HEK293 (cell line): Measurements from ENCODE around the gene PRKCA.

Experiments used
- CTCF ChIA-PET: fragments of 350-600 bp; formaldehyde crosslinking; extraction: SDS; loops from one replicate; lab custom pipeline; 2021; ENCODE audit warnings: antibody characterized with exemption; lab: Yijun Ruan, JAX
- POLR2A ChIA-PET: fragments of 300-600 bp; formaldehyde crosslinking; extraction: SDS; loops from one replicate; lab custom pipeline; 2020; ENCODE audit warnings: antibody characterized with exemption, inconsistent platforms; lab: Yijun Ruan, JAX
- H3K27ac ChIP-seq: fragments of 200-500 bp; sonication (Bioruptor generic); 2 replicates; pipeline ENCODE4 v1.5.1; 2014; ENCODE audit warnings: low read depth, low read length, control low read depth, inconsistent platforms; ENCODE audit errors: extremely low read depth
- H3K36me3 ChIP-seq, 2 experiments: fragments of 200-500 bp in 1 of 2; sonication (Bioruptor generic) in 1 of 2; 1 replicate in 1 of 2; 2 replicates in 1 of 2; pipeline ENCODE4 v1.5.1; 2014 to 2017; ENCODE audit warnings: inconsistent platforms in 2 of 2, low read length in 2 of 2; ENCODE audit not compliant: control insufficient read depth in 2 of 2, insufficient read depth in 1 of 2
- H3K4me1 ChIP-seq: fragments of 200-500 bp; sonication (Bioruptor generic); 2 replicates; pipeline ENCODE4 v1.5.1; 2014; ENCODE audit warnings: mild to moderate bottlenecking, low read length, inconsistent platforms; ENCODE audit not compliant: control insufficient read depth, insufficient read depth
- H3K4me3 ChIP-seq: 2 replicates; pipeline ENCODE4 v1.5.1; 2011; ENCODE audit warnings: low read depth, mild to moderate bottlenecking, control low read depth, low read length, moderate library complexity
- H3K9me3 ChIP-seq: fragments of 200-500 bp; sonication (Bioruptor generic); 2 replicates; pipeline ENCODE4 v1.5.1; 2014; ENCODE audit warnings: low read depth, low read length, inconsistent platforms; ENCODE audit not compliant: control insufficient read depth, insufficient read depth
- GLIS1 ChIP-seq: fragments of 450-650 bp; formaldehyde crosslinking; IDR thresholded peaks from 2 replicates; pipeline ENCODE4 v1.5.1; 2016; ENCODE audit warnings: missing biosample characterization, missing genetic modification characterization
- HOXA7 ChIP-seq: sonication (generic); formaldehyde crosslinking; IDR thresholded peaks from 2 replicates; pipeline ENCODE4 v1.8.1; 2022; ENCODE audit warnings: missing genetic modification reagents, borderline replicate concordance
- HOXC10 ChIP-seq: sonication (generic); formaldehyde crosslinking; IDR thresholded peaks from 2 replicates; pipeline ENCODE4 v1.8.1; 2023; ENCODE audit warnings: mild to moderate bottlenecking, missing genetic modification reagents
- KLF1 ChIP-seq: fragments of 450-650 bp; formaldehyde crosslinking; IDR thresholded peaks from 2 replicates; pipeline ENCODE4 v1.5.1; 2016; ENCODE audit warnings: missing biosample characterization, missing genetic modification characterization
- ZEB2 ChIP-seq: fragments of 450-650 bp; formaldehyde crosslinking; IDR thresholded peaks from 2 replicates; pipeline ENCODE4 v1.5.1; 2016; ENCODE audit warnings: missing biosample characterization, missing genetic modification characterization
- ZNF133 ChIP-seq: fragments of 450-650 bp; formaldehyde crosslinking; IDR thresholded peaks from 2 replicates; pipeline ENCODE4 v1.5.1; 2016; ENCODE audit warnings: missing biosample characterization, missing genetic modification characterization
- ZNF155 ChIP-seq: fragments of 450-650 bp; formaldehyde crosslinking; IDR thresholded peaks from 2 replicates; pipeline ENCODE4 v1.5.1; 2016; ENCODE audit warnings: missing biosample characterization, missing genetic modification characterization
- ZNF16 ChIP-seq: fragments of 450-650 bp; formaldehyde crosslinking; IDR thresholded peaks from 2 replicates; pipeline ENCODE4 v1.5.1; 2016; ENCODE audit warnings: low read depth, missing biosample characterization, missing genetic modification characterization
- ZNF175 ChIP-seq: fragments of 450-650 bp; formaldehyde crosslinking; IDR thresholded peaks from 2 replicates; pipeline ENCODE4 v1.5.1; 2016; ENCODE audit warnings: missing biosample characterization, missing genetic modification characterization
- ZNF302 ChIP-seq: fragments of 450-650 bp; formaldehyde crosslinking; IDR thresholded peaks from 2 replicates; pipeline ENCODE4 v1.5.1; 2016; ENCODE audit warnings: missing biosample characterization, missing genetic modification characterization, low read depth
- ZNF324 ChIP-seq: fragments of 450-650 bp; formaldehyde crosslinking; IDR thresholded peaks from 2 replicates; pipeline ENCODE4 v1.5.1; 2016; ENCODE audit warnings: missing biosample characterization, missing genetic modification characterization
- ZNF48 ChIP-seq: fragments of 450-650 bp; formaldehyde crosslinking; IDR thresholded peaks from 2 replicates; pipeline ENCODE4 v1.5.1; 2016; ENCODE audit warnings: missing biosample characterization, missing genetic modification characterization
- ZNF510 ChIP-seq: fragments of 450-650 bp; formaldehyde crosslinking; IDR thresholded peaks from 2 replicates; pipeline ENCODE4 v1.5.1; 2018; ENCODE audit warnings: mild to moderate bottlenecking, missing genetic modification characterization, missing biosample characterization; ENCODE audit not compliant: insufficient replicate concordance
- ZNF624 ChIP-seq: fragments of 450-650 bp; formaldehyde crosslinking; IDR thresholded peaks from 2 replicates; pipeline ENCODE4 v1.5.1; 2017; ENCODE audit warnings: missing biosample characterization, missing genetic modification characterization
- TF ChIP-seq, protein P1 (sequence below): fragments of 450-650 bp; formaldehyde crosslinking; IDR thresholded peaks from 2 replicates; pipeline ENCODE4 v1.5.1; 2016; ENCODE audit warnings: missing biosample characterization, missing genetic modification characterization
- TF ChIP-seq, protein P2 (sequence below): fragments of 450-650 bp; formaldehyde crosslinking; conservative IDR thresholded peaks from 2 replicates; pipeline ENCODE4 v1.5.1; 2016; ENCODE audit warnings: low read depth, missing biosample characterization, missing genetic modification characterization
- TF ChIP-seq, protein P3 (sequence below): fragments of 450-650 bp; formaldehyde crosslinking; IDR thresholded peaks from 2 replicates; pipeline ENCODE4 v1.5.1; 2016; ENCODE audit warnings: missing biosample characterization, missing genetic modification characterization
- TF ChIP-seq, protein P4 (sequence below): fragments of 450-650 bp; formaldehyde crosslinking; IDR thresholded peaks from 2 replicates; pipeline ENCODE4 v1.5.1; 2016; ENCODE audit warnings: missing biosample characterization, missing genetic modification characterization
- TF ChIP-seq, protein P5 (sequence below): fragments of 450-650 bp; formaldehyde crosslinking; IDR thresholded peaks from 2 replicates; pipeline ENCODE4 v1.5.1; 2016; ENCODE audit warnings: missing biosample characterization, missing genetic modification characterization

The PRKCA gene

DNA sequence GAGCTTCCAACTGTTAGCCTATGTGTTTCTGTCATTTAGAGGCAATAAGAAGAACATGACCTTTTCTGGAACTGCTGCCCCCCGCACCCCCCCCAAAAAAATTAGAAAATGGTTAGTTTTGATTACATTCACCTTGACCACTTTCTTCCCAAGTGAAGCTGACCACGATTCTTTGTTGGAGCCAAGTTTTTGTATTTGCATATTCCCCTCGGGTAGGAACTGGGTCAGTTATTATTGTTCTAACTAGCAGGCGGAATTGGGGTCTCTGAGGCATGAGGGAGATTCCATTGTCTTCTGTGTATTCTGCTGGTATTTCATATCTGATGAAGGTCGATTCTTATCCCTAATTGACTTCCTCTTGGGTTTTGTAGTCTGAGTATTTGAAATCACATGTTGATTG, 231.6 kb downstream of the PRKCA start:
- TF ChIP-seq HOXA7 (CRISPR knock-in tag) = no peak
- TF ChIP-seq KLF1 (tag by site-specific recombination) = no peak
- TF ChIP-seq ZNF510 (tag by site-specific recombination) = no peak
- TF ChIP-seq, protein P1, sequence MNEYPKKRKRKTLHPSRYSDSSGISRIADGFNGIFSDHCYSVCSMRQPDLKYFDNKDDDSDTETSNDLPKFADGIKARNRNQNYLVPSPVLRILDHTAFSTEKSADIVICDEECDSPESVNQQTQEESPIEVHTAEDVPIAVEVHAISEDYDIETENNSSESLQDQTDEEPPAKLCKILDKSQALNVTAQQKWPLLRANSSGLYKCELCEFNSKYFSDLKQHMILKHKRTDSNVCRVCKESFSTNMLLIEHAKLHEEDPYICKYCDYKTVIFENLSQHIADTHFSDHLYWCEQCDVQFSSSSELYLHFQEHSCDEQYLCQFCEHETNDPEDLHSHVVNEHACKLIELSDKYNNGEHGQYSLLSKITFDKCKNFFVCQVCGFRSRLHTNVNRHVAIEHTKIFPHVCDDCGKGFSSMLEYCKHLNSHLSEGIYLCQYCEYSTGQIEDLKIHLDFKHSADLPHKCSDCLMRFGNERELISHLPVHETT (tag by site-specific recombination) = no peak
- TF ChIP-seq ZNF175 (tag by site-specific recombination) = no peak
- TF ChIP-seq, protein P2, sequence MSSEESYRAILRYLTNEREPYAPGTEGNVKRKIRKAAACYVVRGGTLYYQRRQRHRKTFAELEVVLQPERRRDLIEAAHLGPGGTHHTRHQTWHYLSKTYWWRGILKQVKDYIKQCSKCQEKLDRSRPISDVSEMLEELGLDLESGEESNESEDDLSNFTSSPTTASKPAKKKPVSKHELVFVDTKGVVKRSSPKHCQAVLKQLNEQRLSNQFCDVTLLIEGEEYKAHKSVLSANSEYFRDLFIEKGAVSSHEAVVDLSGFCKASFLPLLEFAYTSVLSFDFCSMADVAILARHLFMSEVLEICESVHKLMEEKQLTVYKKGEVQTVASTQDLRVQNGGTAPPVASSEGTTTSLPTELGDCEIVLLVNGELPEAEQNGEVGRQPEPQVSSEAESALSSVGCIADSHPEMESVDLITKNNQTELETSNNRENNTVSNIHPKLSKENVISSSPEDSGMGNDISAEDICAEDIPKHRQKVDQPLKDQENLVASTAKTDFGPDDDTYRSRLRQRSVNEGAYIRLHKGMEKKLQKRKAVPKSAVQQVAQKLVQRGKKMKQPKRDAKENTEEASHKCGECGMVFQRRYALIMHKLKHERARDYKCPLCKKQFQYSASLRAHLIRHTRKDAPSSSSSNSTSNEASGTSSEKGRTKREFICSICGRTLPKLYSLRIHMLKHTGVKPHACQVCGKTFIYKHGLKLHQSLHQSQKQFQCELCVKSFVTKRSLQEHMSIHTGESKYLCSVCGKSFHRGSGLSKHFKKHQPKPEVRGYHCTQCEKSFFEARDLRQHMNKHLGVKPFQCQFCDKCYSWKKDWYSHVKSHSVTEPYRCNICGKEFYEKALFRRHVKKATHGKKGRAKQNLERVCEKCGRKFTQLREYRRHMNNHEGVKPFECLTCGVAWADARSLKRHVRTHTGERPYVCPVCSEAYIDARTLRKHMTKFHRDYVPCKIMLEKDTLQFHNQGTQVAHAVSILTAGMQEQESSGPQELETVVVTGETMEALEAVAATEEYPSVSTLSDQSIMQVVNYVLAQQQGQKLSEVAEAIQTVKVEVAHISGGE = no peak
- no peak for TF ChIP-seq ZNF16 (tag by site-specific recombination)
- TF ChIP-seq ZEB2 = no peak
- TF ChIP-seq ZNF624 (tag by site-specific recombination) = no peak
- TF ChIP-seq HOXC10 (CRISPR knock-in tag) = no peak
- TF ChIP-seq ZNF155 (tag by site-specific recombination) = no peak
- TF ChIP-seq ZNF302 (tag by site-specific recombination) = no peak
- TF ChIP-seq GLIS1 = no peak
- TF ChIP-seq, protein P3, sequence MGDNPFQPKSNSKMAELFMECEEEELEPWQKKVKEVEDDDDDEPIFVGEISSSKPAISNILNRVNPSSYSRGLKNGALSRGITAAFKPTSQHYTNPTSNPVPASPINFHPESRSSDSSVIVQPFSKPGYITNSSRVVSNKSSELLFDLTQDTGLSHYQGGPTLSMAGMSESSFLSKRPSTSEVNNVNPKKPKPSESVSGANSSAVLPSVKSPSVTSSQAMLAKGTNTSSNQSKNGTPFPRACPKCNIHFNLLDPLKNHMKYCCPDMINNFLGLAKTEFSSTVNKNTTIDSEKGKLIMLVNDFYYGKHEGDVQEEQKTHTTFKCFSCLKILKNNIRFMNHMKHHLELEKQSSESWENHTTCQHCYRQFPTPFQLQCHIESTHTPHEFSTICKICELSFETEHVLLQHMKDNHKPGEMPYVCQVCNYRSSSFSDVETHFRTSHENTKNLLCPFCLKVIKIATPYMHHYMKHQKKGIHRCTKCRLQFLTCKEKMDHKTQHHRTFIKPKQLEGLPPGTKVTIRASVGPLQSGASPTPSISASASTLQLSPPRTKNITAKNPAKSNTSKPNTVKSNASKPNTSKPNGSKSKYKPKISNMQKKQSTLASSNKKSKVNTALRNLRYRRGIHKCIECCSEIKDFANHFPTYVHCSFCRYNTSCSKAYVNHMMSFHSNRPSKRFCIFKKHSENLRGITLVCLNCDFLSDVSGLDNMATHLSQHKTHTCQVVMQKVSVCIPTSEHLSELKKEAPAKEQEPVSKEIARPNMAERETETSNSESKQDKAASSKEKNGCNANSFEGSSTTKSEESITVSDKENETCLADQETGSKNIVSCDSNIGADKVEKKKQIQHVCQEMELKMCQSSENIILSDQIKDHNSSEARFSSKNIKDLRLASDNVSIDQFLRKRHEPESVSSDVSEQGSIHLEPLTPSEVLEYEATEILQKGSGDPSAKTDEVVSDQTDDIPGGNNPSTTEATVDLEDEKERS = no peak
- ChIA-PET CTCF (no interaction called here), POLR2A (no interaction called here)
- Histone ChIP-seq H3K36me3 (no peaks in the 10 kb centered on the region), H3K9me3 (no peaks in the 10 kb centered on the region), H3K27ac (no peak overlapping the region), H3K4me3 (no peak overlapping the region), H3K4me1 (peaks cover 7% of the 10 kb centered on the region; the same call in 1 of the 2 replicates)

DNA sequence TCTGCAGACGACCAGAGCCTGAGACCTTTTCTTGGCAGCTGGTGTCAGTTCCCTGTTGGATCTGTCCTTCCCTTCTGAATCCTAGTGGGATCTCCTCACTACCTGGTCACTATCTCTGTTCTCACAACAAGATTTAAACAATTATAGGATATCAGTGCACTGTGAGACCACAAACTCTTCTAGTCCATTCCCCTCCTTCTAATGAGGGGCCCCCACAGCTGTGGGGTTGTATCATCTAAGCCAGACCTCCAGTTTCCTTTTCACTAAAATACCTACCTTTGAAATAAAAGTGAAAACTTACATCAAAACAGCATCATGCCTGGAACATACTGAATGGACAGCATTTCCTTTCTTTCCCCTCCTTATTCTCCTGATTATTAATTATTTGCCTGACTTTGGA, 233.2 kb downstream of the PRKCA start:
- H3K4me3 ChIP-seq = no peak overlapping the region
- TF ChIP-seq ZNF133 = no peak
- TF ChIP-seq, protein P4, sequence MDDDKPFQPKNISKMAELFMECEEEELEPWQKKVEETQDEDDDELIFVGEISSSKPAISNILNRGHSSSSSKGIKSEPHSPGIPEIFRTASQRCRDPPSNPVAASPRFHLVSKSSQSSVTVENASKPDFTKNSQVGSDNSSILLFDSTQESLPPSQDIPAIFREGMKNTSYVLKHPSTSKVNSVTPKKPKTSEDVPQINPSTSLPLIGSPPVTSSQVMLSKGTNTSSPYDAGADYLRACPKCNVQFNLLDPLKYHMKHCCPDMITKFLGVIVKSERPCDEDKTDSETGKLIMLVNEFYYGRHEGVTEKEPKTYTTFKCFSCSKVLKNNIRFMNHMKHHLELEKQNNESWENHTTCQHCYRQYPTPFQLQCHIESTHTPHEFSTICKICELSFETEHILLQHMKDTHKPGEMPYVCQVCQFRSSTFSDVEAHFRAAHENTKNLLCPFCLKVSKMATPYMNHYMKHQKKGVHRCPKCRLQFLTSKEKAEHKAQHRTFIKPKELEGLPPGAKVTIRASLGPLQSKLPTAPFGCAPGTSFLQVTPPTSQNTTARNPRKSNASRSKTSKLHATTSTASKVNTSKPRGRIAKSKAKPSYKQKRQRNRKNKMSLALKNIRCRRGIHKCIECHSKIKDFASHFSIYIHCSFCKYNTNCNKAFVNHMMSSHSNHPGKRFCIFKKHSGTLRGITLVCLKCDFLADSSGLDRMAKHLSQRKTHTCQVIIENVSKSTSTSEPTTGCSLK (tag by site-specific recombination) = no peak
- TF ChIP-seq, protein P5, sequence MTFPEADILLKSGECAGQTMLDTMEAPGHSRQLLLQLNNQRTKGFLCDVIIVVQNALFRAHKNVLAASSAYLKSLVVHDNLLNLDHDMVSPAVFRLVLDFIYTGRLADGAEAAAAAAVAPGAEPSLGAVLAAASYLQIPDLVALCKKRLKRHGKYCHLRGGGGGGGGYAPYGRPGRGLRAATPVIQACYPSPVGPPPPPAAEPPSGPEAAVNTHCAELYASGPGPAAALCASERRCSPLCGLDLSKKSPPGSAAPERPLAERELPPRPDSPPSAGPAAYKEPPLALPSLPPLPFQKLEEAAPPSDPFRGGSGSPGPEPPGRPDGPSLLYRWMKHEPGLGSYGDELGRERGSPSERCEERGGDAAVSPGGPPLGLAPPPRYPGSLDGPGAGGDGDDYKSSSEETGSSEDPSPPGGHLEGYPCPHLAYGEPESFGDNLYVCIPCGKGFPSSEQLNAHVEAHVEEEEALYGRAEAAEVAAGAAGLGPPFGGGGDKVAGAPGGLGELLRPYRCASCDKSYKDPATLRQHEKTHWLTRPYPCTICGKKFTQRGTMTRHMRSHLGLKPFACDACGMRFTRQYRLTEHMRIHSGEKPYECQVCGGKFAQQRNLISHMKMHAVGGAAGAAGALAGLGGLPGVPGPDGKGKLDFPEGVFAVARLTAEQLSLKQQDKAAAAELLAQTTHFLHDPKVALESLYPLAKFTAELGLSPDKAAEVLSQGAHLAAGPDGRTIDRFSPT (tag by site-specific recombination) = no peak
- no peak for TF ChIP-seq ZNF48 (tag by site-specific recombination)
- TF ChIP-seq ZNF324 (tag by site-specific recombination) = no peak
- H3K4me1 ChIP-seq = peaks cover 11% of the 10 kb centered on the region
- H3K9me3 ChIP-seq = no peaks in the 10 kb centered on the region
- H3K36me3 ChIP-seq = no peaks in the 10 kb centered on the region
- ChIA-PET CTCF (interaction anchor here (2.3 kb wide), 1 partner anchor 31 kb away, joined by 9 read pairs; no protein-coding TSS in a partner anchor), POLR2A (no interaction called here)
- no peak overlapping the region for H3K27ac ChIP-seq
